Keratinocyte (primary cell): ENCODE measurements around the gene MEIOC.

Source experiments
- CTCF ChIP-seq, 3 experiments: IDR thresholded peaks in 1 of 3; conservative IDR thresholded peaks in 1 of 3; optimal IDR thresholded peaks in 1 of 3; 2 replicates in 2 of 3; 3 replicates in 1 of 3; pipeline versions ENCODE3 to v1.5.1; 2011; ENCODE audit warnings: low read length in 3 of 3, mild to moderate bottlenecking in 3 of 3, moderate library complexity in 2 of 3, control low read depth in 1 of 3, inconsistent platforms in 1 of 3; ENCODE audit not compliant: insufficient read depth in 2 of 3; ENCODE audit errors: extremely low read depth in 1 of 3
- EZH2 ChIP-seq: IDR thresholded peaks from one replicate; pipeline ENCODE4 v1.6.1; 2012; ENCODE audit warnings: inconsistent platforms, mild to moderate bottlenecking, low read length, moderate library complexity

- TF ChIP-seq CTCF (optimal IDR thresholded peaks at IDR 0.05 in 1 of 3, IDR thresholded peaks at IDR 0.05 in 1 of 3, conservative IDR thresholded peaks at IDR 0.05 in 1 of 3; ENCODE audit: extremely low read depth in 1 of 3, insufficient read depth in 2 of 3, low read length in 3 of 3) (no peak), EZH2 (no peak)
These were observed 41.4 kb upstream of the MEIOC start for GRCh38 chr17:44614862-44615261.
